Measurements from ENCODE around the gene POLG.

POLG gene

DNA sequence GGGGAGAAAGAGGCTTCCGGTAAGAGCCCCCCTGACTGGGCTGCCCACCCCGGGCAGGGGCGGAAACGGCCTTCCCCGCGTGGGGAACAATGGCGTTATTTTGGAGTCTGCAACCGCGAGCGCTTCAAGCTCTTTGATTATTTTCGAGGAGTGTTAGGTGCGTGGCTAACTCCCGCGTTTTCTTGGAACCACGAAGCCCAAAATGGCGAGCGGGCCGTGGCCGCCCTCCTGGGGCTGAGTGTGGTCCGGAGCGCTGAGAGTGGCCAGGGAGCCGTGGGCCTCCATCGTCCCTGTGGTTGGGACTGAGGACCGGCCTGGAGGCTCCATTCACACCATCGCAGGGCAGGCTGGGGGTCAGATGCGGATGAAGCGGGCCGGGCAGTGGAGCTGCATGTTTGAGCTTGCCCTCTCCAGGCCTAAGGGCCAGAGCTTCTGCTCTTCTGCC lies 44.6 kb upstream of the POLG start:
- peak overlapping the region; percentile 67 for H3K27ac ChIP-seq
- TF ChIP-seq, protein P1, sequence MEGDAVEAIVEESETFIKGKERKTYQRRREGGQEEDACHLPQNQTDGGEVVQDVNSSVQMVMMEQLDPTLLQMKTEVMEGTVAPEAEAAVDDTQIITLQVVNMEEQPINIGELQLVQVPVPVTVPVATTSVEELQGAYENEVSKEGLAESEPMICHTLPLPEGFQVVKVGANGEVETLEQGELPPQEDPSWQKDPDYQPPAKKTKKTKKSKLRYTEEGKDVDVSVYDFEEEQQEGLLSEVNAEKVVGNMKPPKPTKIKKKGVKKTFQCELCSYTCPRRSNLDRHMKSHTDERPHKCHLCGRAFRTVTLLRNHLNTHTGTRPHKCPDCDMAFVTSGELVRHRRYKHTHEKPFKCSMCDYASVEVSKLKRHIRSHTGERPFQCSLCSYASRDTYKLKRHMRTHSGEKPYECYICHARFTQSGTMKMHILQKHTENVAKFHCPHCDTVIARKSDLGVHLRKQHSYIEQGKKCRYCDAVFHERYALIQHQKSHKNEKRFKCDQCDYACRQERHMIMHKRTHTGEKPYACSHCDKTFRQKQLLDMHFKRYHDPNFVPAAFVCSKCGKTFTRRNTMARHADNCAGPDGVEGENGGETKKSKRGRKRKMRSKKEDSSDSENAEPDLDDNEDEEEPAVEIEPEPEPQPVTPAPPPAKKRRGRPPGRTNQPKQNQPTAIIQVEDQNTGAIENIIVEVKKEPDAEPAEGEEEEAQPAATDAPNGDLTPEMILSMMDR (conservative IDR thresholded peaks at IDR 0.05), result no peak
- no peak for TF ChIP-seq ZFX (IDR thresholded peaks at IDR 0.05)

DNA sequence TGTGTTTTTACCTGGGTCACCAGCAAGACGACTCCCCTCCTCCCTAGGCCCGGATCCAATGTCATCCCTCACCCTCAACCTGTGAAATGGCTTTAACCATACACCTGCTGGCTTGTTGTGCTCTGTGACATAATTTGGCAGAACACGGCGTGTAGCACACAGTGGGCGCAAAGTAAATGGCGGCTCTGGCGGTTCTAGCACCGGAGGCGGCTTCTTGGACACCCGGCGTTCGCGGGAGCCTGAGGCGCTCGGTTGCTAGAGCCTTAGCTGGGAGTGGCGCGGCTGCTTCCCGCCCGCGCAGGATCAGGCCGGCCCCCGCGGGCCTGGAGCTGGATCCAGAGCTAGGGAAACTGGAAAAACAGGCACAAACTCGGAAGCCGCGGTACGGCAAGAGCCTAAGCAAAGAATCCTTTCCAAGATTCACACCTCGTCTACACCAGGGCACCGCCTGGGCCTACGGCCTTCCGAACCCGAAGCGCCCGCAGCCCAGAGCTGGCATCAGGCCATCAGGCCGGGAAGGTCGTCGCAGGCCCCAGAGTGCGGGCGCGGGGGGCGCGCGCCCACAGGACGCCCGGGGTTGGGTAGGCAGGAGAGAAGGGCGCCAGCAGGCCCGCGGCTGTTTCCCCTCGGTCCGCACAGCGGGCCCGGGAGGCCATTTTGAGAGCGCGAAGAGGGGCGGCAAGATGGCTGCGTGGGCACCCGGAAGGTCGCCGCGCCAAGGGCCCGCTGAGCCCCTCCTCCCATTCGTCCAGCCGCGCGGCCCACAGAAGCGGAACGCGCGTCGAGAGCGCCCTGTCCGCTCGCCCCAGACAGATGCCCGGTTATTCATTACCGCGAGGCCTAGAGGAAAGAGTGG lies 43.9 kb upstream of the POLG start:
- TF ChIP-seq ZFX (IDR thresholded peaks at IDR 0.05), result peak; percentile 72; the same call in 1 of the 2 replicates
- TF ChIP-seq, protein P1 (conservative IDR thresholded peaks at IDR 0.05), result no peak
- peak overlapping the region; percentile 67 for H3K27ac ChIP-seq

DNA sequence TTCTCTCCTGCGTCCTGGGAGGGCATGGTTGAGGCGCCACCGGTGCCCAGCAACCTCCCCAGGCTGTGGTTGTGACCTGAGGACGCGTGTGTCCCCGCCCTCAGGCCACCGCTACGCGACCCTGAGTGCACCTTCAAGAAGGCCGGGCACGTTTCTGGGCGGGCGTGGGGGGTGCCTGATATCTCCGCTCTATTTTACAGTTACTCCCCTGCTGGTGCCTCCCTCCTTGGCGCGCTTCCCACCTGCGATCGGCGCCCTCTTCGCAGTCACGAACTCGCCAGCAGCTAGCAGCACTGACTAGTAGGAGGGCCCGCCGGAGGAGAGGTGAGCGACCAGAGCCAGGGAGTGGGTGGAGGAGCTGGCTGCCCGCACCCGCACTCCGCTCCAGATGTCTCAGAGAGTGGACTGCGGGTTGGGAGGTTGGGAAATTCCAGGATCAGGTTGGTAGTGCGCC lies 43.2 kb upstream of the POLG start:
- peak overlapping the region; percentile 67 for H3K27ac ChIP-seq
- TF ChIP-seq, protein P1 (conservative IDR thresholded peaks at IDR 0.05), result no peak
- no peak for TF ChIP-seq ZFX (IDR thresholded peaks at IDR 0.05)

DNA sequence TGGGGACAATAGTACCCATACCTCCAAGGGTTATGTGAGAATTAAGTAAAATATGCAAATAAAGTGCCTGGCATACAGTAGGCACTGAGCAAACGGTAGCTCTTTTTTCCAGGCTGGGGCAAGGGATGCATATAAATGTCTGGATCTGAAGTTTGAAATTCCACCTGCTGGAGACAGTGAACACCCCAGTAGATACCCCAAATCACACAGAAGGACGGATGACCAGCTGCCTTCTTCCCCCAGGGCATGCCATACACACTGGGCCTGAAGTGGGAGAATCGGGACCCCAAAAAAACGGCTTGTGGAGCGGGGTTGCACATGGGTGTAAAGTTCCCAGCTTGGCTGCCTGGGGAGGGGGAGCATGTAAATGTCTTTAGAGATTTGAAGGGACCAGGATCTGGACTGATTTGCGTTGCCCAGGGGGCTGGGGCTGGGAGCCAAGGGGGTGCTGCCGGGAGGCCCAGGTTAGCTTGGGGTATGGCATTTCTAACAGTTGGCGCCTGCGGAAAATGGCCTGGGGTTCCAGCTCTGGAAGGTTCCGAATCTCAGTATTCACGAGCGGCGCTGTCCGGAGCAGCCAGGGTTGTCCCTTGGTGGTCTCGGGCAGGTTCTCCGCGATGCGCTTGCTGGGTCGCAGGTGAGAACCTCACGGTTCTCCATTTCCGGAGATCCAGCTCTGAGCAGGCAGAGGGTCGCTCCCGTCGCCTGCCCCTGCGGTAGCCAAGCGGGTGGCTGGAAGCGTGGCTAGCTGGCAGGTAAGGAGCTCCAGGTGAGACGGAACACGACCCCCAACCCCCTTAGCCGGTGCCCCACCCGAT lies 42.6 kb upstream of the POLG start:
- no peak for TF ChIP-seq ZFX (IDR thresholded peaks at IDR 0.05)
- TF ChIP-seq, protein P1 (conservative IDR thresholded peaks at IDR 0.05), result no peak
- H3K27ac ChIP-seq, result peak overlapping the region; percentile 67

DNA sequence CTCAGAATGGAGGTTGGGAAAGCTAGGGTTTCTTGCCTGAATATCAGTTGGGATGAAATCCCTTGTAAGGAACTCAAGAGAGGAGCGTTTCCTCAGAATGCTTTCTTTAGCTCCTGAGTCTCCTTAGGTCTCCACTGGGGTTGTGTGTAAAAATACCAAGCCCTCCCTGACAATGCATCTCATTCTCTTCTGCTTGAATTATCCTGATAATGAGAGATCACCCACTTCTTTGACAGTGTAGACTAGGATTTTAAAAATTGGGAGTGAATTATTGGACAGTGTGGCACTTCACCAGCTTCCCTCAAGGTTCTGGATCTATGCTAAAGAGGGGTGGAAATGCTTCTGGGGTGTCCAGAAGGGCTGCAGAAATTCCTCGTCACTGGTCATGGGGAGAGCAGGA lies 41.8 kb upstream of the POLG start:
- TF ChIP-seq ZFX (IDR thresholded peaks at IDR 0.05), result no peak
- TF ChIP-seq, protein P1 (conservative IDR thresholded peaks at IDR 0.05), result no peak
- H3K27ac ChIP-seq, result no peak overlapping the region

DNA sequence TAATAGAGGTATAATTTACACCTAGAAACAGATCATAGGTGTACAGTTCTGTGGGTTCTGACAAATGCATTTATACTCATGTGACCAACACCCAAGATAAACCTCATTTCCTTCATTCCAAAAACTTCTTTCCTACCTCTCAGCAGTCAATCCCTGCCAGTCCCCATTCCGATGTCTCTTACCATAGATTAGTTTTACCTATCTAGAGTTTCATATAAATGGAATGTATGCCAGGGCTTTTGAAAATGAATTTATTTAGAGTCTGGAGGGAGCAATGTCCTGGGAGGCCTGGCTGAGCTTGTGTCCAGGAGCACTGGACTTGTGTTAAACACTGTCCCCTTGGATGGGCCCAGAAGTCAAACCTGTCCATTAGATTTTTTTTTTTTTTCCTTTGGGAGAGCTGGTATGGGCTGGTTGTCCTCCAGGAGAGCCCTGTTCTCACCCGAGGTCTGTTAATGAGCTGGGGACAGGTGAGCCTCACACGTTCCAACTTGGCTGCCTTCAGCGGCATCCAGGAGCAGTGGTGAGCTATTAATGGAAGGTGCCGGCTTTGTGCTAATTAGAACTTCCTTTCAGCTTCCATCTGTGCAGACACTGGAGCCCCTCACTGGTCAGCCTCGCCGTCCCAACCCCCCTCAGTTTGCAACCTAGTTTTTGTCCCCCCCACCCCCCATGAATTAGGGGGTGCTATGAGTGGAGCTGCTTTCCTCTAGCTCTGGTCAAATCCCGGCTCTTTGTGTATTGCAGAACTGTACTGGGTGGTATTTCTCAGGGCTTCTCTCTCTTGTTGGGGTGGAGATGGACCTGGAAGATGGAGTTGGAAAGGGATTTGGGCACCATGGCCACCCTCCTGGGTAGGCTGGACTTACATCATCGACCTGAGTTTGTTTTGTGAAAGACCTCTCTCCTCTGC lies 40.7 kb upstream of the POLG start:
- no peak overlapping the region for H3K27ac ChIP-seq
- no peak for TF ChIP-seq ZFX (IDR thresholded peaks at IDR 0.05)
- TF ChIP-seq, protein P1 (conservative IDR thresholded peaks at IDR 0.05), result no peak

All from C4-2B (cell line).